ENCODE measurements around the gene KIFC3.
"Not testable (repeated sequence)": the region's sequence is repeated elsewhere in the genome, so short reads cannot be mapped to it uniquely, and the experiment has no call there.

Gene KIFC3

GRCh38 chr16:57783116-57783515 lies 19.2 kb downstream of the KIFC3 start:
- TF ChIP-seq, protein P1, sequence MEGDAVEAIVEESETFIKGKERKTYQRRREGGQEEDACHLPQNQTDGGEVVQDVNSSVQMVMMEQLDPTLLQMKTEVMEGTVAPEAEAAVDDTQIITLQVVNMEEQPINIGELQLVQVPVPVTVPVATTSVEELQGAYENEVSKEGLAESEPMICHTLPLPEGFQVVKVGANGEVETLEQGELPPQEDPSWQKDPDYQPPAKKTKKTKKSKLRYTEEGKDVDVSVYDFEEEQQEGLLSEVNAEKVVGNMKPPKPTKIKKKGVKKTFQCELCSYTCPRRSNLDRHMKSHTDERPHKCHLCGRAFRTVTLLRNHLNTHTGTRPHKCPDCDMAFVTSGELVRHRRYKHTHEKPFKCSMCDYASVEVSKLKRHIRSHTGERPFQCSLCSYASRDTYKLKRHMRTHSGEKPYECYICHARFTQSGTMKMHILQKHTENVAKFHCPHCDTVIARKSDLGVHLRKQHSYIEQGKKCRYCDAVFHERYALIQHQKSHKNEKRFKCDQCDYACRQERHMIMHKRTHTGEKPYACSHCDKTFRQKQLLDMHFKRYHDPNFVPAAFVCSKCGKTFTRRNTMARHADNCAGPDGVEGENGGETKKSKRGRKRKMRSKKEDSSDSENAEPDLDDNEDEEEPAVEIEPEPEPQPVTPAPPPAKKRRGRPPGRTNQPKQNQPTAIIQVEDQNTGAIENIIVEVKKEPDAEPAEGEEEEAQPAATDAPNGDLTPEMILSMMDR (IDR thresholded peaks at IDR 0.05; ENCODE audit: low read depth, low read length, poor library complexity, severe bottlenecking), result no peak
- no peak for TF ChIP-seq EZH2phosphoT487 (IDR thresholded peaks at IDR 0.05; ENCODE audit: borderline replicate concordance, low read length)
- H3K4me1 ChIP-seq (ENCODE audit: control insufficient read depth, low read length), result no peaks in the 10 kb centered on the region
- H4K20me1 ChIP-seq (ENCODE audit: control insufficient read depth, insufficient read depth, low read depth, low read length), result no peaks in the 10 kb centered on the region
- H3K27ac ChIP-seq (ENCODE audit: low read depth, low read length), result no peak overlapping the region
- no peaks in the 10 kb centered on the region for H3K9me3 ChIP-seq (ENCODE audit: control insufficient read depth, insufficient read depth, low read length)
- no peaks in the 10 kb centered on the region for H3K36me3 ChIP-seq (ENCODE audit: control insufficient read depth, low read length)
- no peaks in the 10 kb centered on the region for H3K79me2 ChIP-seq (ENCODE audit: control insufficient read depth, low read length)
- H3K4me3 ChIP-seq (ENCODE audit: low read length), result no peak overlapping the region
- no peak overlapping the region for H3K4me2 ChIP-seq (ENCODE audit: low read length)
- no peaks in the 10 kb centered on the region for H3K9me2 ChIP-seq (replicated peaks; ENCODE audit: control insufficient read depth, low read length)
- H3F3A ChIP-seq (ENCODE audit: control insufficient read depth, insufficient read depth), result no peaks in the 10 kb centered on the region
- no peaks in the 10 kb centered on the region for H3K27me3 ChIP-seq (ENCODE audit: control insufficient read depth, low read length)

- not testable (repeated sequence) for H3F3A ChIP-seq (ENCODE audit: control insufficient read depth, insufficient read depth); H3K9me2 ChIP-seq (replicated peaks; ENCODE audit: control insufficient read depth, low read length); H4K20me1 ChIP-seq (ENCODE audit: control insufficient read depth, insufficient read depth, low read depth, low read length); H3K27ac ChIP-seq (ENCODE audit: low read depth, low read length); H3K36me3 ChIP-seq (ENCODE audit: control insufficient read depth, low read length); H3K27me3 ChIP-seq (ENCODE audit: control insufficient read depth, low read length); H3K79me2 ChIP-seq (ENCODE audit: control insufficient read depth, low read length); H3K4me1 ChIP-seq (ENCODE audit: control insufficient read depth, low read length); H3K4me3 ChIP-seq (ENCODE audit: low read length); H3K4me2 ChIP-seq (ENCODE audit: low read length); H3K9me3 ChIP-seq (ENCODE audit: control insufficient read depth, insufficient read depth, low read length)
These were observed 19.7 kb downstream of the KIFC3 start for GRCh38 chr16:57782607-57783055.

DNA sequence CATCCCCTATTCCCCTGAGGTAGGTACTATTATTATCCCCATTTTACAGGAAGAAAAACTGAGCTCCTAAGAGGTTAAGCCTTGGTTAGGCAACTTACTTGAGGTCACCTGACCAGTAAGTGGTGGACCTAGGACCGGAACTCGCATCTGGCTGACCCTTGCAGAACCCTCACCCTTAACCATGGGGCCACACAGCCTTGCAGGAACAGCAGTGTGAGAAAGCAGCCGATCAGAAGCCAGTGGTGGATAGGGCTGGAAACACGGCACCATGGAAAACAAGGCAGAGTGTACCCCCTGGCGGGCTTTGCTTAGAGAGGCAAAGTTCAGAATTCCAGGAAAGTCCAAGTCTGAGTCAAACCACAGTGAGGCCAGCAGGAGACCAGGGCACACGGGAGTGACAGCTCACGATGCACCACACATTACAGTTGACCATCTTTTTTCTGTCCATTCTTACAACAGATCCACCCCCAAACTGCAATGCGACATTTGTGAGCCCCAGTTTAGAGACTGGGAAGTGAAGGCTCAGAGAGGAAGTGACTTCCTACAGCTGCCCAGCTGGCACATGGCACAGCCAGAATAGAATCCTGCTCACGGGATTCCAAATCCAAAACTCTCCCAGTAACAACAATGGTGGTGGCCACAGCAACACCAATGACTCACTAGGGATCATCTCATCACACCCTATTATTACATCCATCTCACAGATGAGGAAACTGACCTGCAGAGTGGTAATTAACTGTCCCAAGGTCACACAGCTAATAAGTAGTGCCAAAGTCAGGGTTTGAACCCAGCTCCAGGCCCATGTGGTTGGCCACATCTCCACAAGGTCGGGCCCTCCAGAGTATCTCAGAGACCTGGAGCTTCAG lies 20.3 kb downstream of the KIFC3 start:
- H3K4me1 ChIP-seq (ENCODE audit: control insufficient read depth, low read length), result no peaks in the 10 kb centered on the region
- H3K27ac ChIP-seq (ENCODE audit: low read depth, low read length), result no peak overlapping the region
- H3K79me2 ChIP-seq (ENCODE audit: control insufficient read depth, low read length), result no peaks in the 10 kb centered on the region
- H3K36me3 ChIP-seq (ENCODE audit: control insufficient read depth, low read length), result no peaks in the 10 kb centered on the region
- no peaks in the 10 kb centered on the region for H3K27me3 ChIP-seq (ENCODE audit: control insufficient read depth, low read length)
- H3K9me3 ChIP-seq (ENCODE audit: control insufficient read depth, insufficient read depth, low read length), result no peaks in the 10 kb centered on the region
- TF ChIP-seq EZH2phosphoT487 (IDR thresholded peaks at IDR 0.05; ENCODE audit: borderline replicate concordance, low read length), result no peak
- TF ChIP-seq, protein P1 (IDR thresholded peaks at IDR 0.05; ENCODE audit: low read depth, low read length, poor library complexity, severe bottlenecking), result no peak
- H3K4me3 ChIP-seq (ENCODE audit: low read length), result no peak overlapping the region
- H3K9me2 ChIP-seq (replicated peaks; ENCODE audit: control insufficient read depth, low read length), result no peaks in the 10 kb centered on the region
- no peaks in the 10 kb centered on the region for H4K20me1 ChIP-seq (ENCODE audit: control insufficient read depth, insufficient read depth, low read depth, low read length)
- H3F3A ChIP-seq (ENCODE audit: control insufficient read depth, insufficient read depth), result no peaks in the 10 kb centered on the region
- H3K4me2 ChIP-seq (ENCODE audit: low read length), result no peak overlapping the region

GRCh38 chr16:57781349-57781740 lies 20.9 kb downstream of the KIFC3 start:
- Histone ChIP-seq H3F3A (ENCODE audit: control insufficient read depth, insufficient read depth) (no peaks in the 10 kb centered on the region), H3K79me2 (ENCODE audit: control insufficient read depth, low read length) (no peaks in the 10 kb centered on the region), H3K27ac (ENCODE audit: low read depth, low read length) (no peak overlapping the region), H3K4me1 (ENCODE audit: control insufficient read depth, low read length) (no peaks in the 10 kb centered on the region), H3K36me3 (ENCODE audit: control insufficient read depth, low read length) (no peaks in the 10 kb centered on the region), H3K9me3 (ENCODE audit: control insufficient read depth, insufficient read depth, low read length) (no peaks in the 10 kb centered on the region), H3K27me3 (ENCODE audit: control insufficient read depth, low read length) (no peaks in the 10 kb centered on the region), H4K20me1 (ENCODE audit: control insufficient read depth, insufficient read depth, low read depth, low read length) (no peaks in the 10 kb centered on the region), H3K4me3 (ENCODE audit: low read length) (no peak overlapping the region), H3K9me2 (replicated peaks; ENCODE audit: control insufficient read depth, low read length) (no peaks in the 10 kb centered on the region), H3K4me2 (ENCODE audit: low read length) (no peak overlapping the region)
- TF ChIP-seq, protein P1 (IDR thresholded peaks at IDR 0.05; ENCODE audit: low read depth, low read length, poor library complexity, severe bottlenecking), result no peak
- no peak for TF ChIP-seq EZH2phosphoT487 (IDR thresholded peaks at IDR 0.05; ENCODE audit: borderline replicate concordance, low read length)

DNA sequence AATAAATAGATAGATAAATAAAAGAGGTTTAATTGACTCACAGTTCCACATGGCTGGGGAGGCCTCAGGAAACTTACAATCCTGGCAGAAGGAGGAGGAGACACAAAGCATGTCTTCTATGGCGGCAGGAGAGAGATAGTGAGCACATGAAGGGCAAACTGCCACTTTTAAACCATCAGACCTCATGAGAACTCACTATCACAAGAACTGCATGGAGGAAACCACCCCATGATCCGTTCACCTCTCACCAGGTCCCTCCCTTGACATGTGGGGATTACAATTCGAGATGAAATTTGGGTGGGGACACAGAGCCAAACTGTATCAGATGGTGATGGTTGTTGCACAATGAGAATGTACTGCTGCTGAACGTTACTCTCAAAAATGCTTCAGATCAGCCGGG lies 22.5 kb downstream of the KIFC3 start:
- not testable (repeated sequence) for H3K79me2 ChIP-seq (ENCODE audit: control insufficient read depth, low read length); H3K4me1 ChIP-seq (ENCODE audit: control insufficient read depth, low read length); H3K27me3 ChIP-seq (ENCODE audit: control insufficient read depth, low read length); H3K4me3 ChIP-seq (ENCODE audit: low read length); H3K9me2 ChIP-seq (replicated peaks; ENCODE audit: control insufficient read depth, low read length); H3K36me3 ChIP-seq (ENCODE audit: control insufficient read depth, low read length); H3F3A ChIP-seq (ENCODE audit: control insufficient read depth, insufficient read depth); H4K20me1 ChIP-seq (ENCODE audit: control insufficient read depth, insufficient read depth, low read depth, low read length); H3K27ac ChIP-seq (ENCODE audit: low read depth, low read length); H3K4me2 ChIP-seq (ENCODE audit: low read length); H3K9me3 ChIP-seq (ENCODE audit: control insufficient read depth, insufficient read depth, low read length)

Measured in DOHH2 (cell line).